HG02884 (cell line): ENCODE measurements around the gene PSMD11.
"Not testable (repeated sequence)": the region's sequence is repeated elsewhere in the genome, so short reads cannot be mapped to it uniquely, and the experiment has no call there.

Source experiments
- ATAC-seq: cut with Tn5 transposase; IDR thresholded peaks from one replicate; pipeline ENCODE4 v1.9.1; 2021; ENCODE audit warnings: mild to moderate bottlenecking, moderate library complexity; ENCODE audit not compliant: unreplicated experiment

PSMD11 gene

DNA sequence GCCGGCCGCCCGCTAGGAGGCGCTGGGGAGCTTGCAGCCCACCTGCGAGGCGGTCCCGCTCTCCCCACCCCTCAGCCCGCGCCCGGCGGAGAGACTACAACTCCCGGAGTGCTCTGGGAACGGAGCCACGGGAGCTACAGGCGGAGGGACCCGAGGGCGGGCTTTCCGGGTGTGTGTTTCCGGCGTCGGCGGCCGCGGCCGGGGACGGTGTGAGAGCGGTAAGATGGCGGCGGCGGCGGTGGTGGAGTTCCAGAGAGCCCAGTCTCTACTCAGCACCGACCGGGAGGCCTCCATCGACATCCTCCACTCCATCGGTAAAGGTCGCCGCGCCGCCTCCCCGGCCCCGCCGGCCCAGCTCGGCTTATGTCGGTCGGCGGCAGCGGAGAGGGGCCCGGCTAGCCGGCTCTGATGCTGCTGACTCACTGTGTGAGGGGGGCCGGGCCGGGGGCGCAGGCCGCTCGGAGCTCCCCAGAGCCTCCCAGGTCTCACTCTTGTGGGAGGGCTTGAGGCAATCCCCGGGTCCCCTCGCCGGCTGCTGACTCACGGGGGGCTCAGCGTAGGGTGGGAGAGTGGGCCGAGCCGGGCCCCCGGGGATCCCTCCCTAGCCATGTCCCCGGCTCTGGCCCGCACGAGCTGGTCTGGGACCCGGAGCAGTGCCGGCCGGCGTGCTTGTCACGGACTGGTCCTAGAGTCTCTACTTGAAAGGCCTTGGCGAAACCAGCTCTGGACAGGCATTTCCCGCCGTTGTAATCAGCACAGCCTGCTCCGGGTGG is at the start of gene PSMD11:
Gene PSMD11, plus strand, starts transcription at position 210 of the 773 bp plus-strand sequence. Its CDS starts 14 bp downstream, at position 224.
- ATAC-seq: peak; percentile 86

- ATAC-seq: no peak
Measured at GRCh38 chr17:32396343-32396742, 48.0 kb upstream of the PSMD11 start.

GRCh38 chr17:32398946-32399345 is 45.4 kb upstream of the PSMD11 start:
- no peak for ATAC-seq

DNA sequence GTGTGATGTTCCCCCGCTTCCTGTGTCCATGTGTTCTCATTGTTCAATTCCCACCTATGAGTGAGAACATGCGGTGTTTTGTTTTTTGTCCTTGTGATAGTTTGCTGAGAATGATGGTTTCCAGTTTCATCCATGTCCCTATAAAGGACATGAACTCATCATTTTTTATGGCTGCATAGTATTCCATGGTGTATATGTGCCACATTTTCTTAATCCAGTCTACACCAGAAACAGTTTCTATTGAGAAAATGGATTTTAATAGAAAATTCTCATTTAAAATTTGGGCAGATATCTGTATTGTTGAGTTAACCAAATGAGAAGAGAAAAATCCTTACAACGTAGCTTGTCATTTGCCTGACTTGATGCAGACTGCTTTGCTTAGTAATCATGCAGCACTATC is 34.2 kb upstream of the PSMD11 start:
- ATAC-seq: not testable (repeated sequence)

- ATAC-seq: no peak
Measured at GRCh38 chr17:32426894-32427293, 17.4 kb upstream of the PSMD11 start.

DNA sequence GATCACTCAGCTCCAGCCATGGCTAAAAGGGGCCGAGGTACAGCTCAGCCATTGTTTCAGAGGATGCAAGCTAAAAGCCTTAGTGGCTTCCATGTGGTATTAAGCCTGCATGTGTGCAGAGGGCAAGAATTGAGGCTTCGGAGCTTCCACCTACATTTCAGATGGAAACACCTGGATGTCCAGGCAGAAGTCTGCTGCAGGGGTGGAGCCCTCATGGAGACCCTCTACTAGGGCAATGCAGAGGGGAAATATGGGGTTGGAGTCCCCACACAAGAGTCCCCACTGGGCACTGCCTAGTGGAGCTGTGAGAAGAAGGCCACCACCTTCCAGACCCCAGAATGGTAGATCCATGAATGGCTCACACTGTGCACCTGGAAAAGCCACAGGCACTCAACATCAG is 14.7 kb upstream of the PSMD11 start:
- ATAC-seq: no peak

DNA sequence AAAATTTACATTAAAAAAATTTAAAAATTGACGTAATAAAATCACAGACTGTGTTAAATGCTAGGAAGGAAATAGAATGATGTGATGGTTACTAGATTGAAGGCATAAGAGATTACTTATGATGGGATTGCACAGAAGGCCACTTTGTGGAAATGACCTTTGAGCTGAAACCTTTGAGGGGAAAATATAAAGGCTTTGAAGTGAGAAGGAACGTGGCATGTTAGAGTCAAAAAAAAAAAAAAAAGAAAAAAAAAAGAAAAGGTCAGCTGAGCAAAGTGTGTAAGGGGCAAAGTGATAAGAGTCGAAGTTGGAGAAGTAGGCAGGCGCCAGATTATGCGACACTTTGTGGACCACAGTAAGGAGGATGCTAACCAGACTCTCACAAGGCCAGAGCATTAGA is 3.6 kb upstream of the PSMD11 start:
- ATAC-seq: no peak

- ATAC-seq: no peak
Measured at GRCh38 chr17:32441886-32442285, 2.4 kb upstream of the PSMD11 start.

DNA sequence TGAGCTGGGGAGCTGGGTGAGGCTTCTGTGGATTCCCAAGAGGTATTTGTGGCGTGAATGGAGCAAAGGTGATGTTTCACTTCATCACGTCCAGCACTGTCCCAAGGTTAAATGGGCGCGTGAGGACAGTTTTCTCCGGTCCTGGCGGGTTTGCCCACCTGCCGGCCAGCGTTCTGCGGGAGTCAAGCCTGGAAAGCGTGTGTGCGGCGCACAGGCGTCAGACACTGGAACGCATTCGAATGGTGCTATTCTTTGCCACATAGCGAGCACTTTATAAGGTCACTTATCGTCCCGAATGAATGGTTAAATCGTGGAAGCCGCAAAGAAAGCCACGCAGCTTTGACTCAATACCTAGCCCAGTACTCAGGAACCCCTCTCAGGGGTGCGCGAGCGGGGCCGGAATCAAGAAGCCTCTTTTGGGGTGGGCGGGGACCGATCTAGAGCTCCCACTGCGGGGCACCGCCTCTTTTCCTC is 446 bp upstream of the PSMD11 start:
- ATAC-seq: peak; percentile 4

GRCh38 chr17:32445074-32445415 is 735 bp downstream of the PSMD11 start:
- no peak for ATAC-seq

GRCh38 chr17:32445497-32445896 is 1.2 kb downstream of the PSMD11 start:
- no peak for ATAC-seq

GRCh38 chr17:32445971-32446370 is 1.7 kb downstream of the PSMD11 start:
- no peak for ATAC-seq

DNA sequence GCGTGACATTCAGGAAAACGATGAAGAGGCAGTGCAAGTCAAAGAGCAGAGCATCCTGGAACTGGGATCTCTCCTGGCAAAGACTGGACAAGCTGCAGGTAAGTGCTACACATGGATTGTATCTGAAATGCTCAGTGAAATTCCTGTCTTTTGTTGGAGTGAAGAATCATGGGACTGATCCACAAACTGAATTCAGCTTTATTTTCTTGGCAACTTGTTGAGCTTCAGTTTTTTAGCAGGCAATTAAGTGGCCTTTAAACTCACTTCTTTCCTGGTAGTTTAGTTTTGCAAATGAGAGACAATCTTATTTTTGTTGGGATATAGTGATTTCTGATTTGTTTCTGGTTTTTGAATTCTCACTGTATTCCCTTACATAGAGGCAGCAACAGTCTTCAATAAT is 2.6 kb downstream of the PSMD11 start:
- ATAC-seq: no peak

DNA sequence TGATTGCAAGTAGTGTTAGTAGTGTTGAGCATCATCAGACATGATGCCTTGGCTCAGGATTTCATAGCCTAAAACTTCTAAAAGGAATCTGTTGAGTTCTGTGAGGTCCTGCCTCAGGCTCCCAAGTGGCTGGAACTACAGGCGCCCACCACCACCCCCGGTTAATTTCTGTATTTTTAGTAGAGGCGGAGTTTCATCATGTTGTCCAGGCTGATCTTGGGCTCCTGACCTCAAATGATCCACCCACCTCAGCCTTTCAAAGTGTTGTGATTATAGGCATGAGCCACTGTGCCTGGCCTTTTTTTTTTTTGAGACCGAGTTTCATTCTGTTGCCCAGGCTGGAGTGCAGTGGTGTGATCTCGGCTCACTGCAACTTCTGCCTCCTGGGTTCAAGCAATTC is 5.7 kb downstream of the PSMD11 start:
- ATAC-seq: no peak

DNA sequence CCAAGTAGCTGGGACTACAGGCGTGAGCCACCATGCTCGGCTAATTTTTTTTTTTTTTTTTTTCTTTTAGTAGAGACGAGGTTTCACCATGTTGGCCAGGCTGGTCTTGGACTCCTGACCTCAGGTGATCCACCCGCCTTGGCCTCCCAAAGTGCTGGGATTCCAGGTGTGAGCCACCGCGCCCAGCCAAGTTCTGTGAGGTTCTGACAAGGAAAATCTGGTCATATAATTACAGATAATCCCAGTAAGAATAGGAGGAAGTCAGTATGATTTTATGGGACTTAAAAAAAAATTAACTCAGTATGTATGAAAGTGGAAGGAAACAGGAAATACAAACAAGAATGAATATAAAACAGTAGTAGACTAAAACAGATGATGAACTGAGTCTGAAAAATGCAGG is 6.1 kb downstream of the PSMD11 start:
- ATAC-seq: not testable (repeated sequence)

GRCh38 chr17:32451879-32452278 is 7.6 kb downstream of the PSMD11 start:
- no peak for ATAC-seq

GRCh38 chr17:32452281-32452680 is 8.0 kb downstream of the PSMD11 start:
- ATAC-seq: no peak

DNA sequence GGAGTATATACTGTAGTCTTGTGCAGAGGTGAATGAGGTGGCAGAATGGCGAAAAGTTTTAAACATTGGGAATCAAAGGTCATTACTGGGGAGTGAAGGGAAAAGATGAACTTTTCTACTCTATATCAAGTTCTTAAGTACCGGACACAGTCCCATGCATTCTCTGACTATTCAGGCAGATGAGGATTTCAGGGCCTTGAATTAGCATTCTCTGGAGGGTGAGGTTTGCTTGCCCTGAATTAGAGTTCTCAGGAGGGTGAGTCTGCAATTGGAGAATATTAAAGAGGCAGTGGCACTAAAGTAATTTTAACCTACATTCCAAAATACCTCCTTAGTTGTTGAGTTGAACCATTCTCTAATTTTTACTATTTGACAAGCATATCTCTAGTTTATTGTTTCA is 9.1 kb downstream of the PSMD11 start:
- ATAC-seq: no peak

- ATAC-seq: no peak
Measured at GRCh38 chr17:32458371-32458770, 14.1 kb downstream of the PSMD11 start.

GRCh38 chr17:32460054-32460453 is 15.7 kb downstream of the PSMD11 start:
- ATAC-seq: no peak

GRCh38 chr17:32461498-32461852 is 17.2 kb downstream of the PSMD11 start:
- no peak for ATAC-seq

DNA sequence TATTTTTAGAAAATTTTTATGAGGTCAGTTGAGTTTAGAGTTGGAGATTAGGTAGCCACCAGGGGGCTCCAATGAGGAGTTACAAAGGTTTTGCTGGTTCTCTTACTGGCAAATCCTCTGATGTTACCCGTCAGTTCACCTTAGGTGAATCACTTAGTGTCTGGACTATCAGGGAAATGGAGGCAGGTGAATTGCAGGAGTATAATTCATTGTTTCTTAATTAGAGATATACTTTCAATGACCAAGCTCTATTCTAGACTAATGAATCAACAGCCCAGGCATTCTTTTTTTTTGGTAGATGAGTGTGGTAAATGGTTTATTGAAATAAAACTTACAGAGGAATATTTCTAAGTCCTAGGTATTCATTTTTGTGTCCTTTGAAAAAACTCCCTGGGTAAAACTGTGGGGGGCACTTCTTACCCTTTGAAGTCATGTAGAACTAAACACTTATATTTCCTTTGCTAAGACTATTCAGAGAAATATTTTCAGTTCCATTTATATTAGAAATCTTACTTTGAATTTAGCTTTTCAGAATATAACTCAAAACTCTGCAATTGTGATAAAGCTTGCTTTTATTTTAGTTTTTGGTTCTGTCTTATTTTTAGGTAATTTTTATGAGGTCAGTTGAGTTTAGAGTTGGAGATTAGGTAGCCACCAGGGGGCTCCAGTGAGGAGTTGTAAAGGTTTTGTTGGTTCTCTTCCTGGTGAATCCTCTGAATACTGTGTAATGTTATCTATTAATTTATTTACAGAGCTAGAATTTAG is 17.7 kb downstream of the PSMD11 start:
- ATAC-seq: no peak
